AG04449 (cell line): ENCODE measurements around the gene EVA1A.

Source experiments
- CTCF ChIA-PET: fragments of 350-600 bp; formaldehyde crosslinking; extraction: SDS; loops from one replicate; lab custom pipeline; 2021; ENCODE audit warnings: antibody characterized with exemption; lab: Yijun Ruan, JAX
- POLR2A ChIA-PET: fragments of 400-600, 350-600 bp; formaldehyde crosslinking; extraction: SDS; loops from one replicate; lab custom pipeline; 2020; ENCODE audit warnings: antibody characterized with exemption, inconsistent platforms; lab: Yijun Ruan, JAX
- DNase-seq: peaks from one replicate; pipeline ENCODE4 v3.0.0-alpha.2; 2010; ENCODE audit warnings: low read depth, low spot score
- H3K4me3 ChIP-seq: 2 replicates; pipeline ENCODE4 v1.5.1; 2011; ENCODE audit warnings: low read depth, mild to moderate bottlenecking, control low read depth, low read length
- CTCF ChIP-seq: IDR thresholded peaks from one replicate; pipeline ENCODE4 v1.5.1; 2011; ENCODE audit warnings: mild to moderate bottlenecking, moderate library complexity, low read length, control low read depth, inconsistent platforms; ENCODE audit not compliant: insufficient read depth; ENCODE audit errors: missing control alignments

Gene EVA1A

GRCh38 chr2:75548036-75548573, 12.6 kb downstream of the EVA1A start:
- POLR2A ChIA-PET: interaction anchor here (1.8 kb wide), 1 partner anchor 58 kb away, joined by 5 read pairs; no protein-coding TSS in a partner anchor
- TF ChIP-seq CTCF: no peak
- CTCF ChIA-PET: interaction anchor here (1.0 to 7.7 kb wide), 8 partner anchors 8 to 84 kb away, joined by 3 to 51 read pairs (median 5); partner anchors contain the start of gene EVA1A
- no peak overlapping the region for H3K4me3 ChIP-seq
- no peak for DNase-seq

GRCh38 chr2:75547345-75548035, 13.2 kb downstream of the EVA1A start:
- ChIA-PET CTCF (interaction anchor here (1.0 to 7.7 kb wide), 9 partner anchors 9 to 452 kb away, joined by 3 to 51 read pairs (median 5); partner anchors contain the start of gene EVA1A), POLR2A (interaction anchor here (1.8 kb wide), 1 partner anchor 58 kb away, joined by 5 read pairs; no protein-coding TSS in a partner anchor)
- H3K4me3 ChIP-seq: no peak overlapping the region
- DNase-seq: no peak
- no peak for TF ChIP-seq CTCF

- DNase-seq: no peak
- TF ChIP-seq CTCF: no peak
- ChIA-PET CTCF (interaction anchor here (0.9 to 7.7 kb wide), 4 partner anchors 10 to 80 kb away, joined by 4 to 51 read pairs (median 10); no protein-coding TSS in a partner anchor), POLR2A (no interaction called here)
- H3K4me3 ChIP-seq: no peak overlapping the region
Measured at GRCh38 chr2:75545922-75546321, 14.8 kb downstream of the EVA1A start.

GRCh38 chr2:75545387-75545786, 15.4 kb downstream of the EVA1A start:
- CTCF ChIA-PET: interaction anchor here (0.9 to 7.7 kb wide), 4 partner anchors 10 to 80 kb away, joined by 4 to 51 read pairs (median 10); no protein-coding TSS in a partner anchor
- TF ChIP-seq CTCF: no peak
- no peak overlapping the region for H3K4me3 ChIP-seq
- POLR2A ChIA-PET: no interaction called here
- DNase-seq: no peak

GRCh38 chr2:75543446-75543845, 17.3 kb downstream of the EVA1A start:
- no peak for TF ChIP-seq CTCF
- H3K4me3 ChIP-seq: no peak overlapping the region
- DNase-seq: no peak
- CTCF ChIA-PET: interaction anchor here (3.6 to 7.7 kb wide), 2 partner anchors 12 to 66 kb away, joined by 13 to 51 read pairs; no protein-coding TSS in a partner anchor
- POLR2A ChIA-PET: no interaction called here

GRCh38 chr2:75541430-75541829, 19.3 kb downstream of the EVA1A start:
- CTCF ChIA-PET: interaction anchor here (0.8 to 4.4 kb wide), 7 partner anchors 8 to 76 kb away, joined by 3 to 33 read pairs (median 3); partner anchors contain the start of gene EVA1A
- DNase-seq: no peak
- POLR2A ChIA-PET: interaction anchor here (1.2 to 2.7 kb wide), 2 partner anchors 14 to 65 kb away, joined by 4 to 6 read pairs; no protein-coding TSS in a partner anchor
- no peak for TF ChIP-seq CTCF
- H3K4me3 ChIP-seq: no peak overlapping the region
